ENCODE data around the gene SUPT5H. TPM values are rescaled to one million over a fixed set of nuclear protein-coding genes. Genes with fewer than 3 reads are reported as not detected.
A peak's percentile ranks its signal among the peaks of the same experiment; 100 is the strongest.

Gene SUPT5H
- total and polyA plus RNA-seq, 2 of the 13 experiments (the other 11 are each of a cell fraction or from before 2014, with no cell fraction given), result 48.2 to 51.7 TPM

DNA sequence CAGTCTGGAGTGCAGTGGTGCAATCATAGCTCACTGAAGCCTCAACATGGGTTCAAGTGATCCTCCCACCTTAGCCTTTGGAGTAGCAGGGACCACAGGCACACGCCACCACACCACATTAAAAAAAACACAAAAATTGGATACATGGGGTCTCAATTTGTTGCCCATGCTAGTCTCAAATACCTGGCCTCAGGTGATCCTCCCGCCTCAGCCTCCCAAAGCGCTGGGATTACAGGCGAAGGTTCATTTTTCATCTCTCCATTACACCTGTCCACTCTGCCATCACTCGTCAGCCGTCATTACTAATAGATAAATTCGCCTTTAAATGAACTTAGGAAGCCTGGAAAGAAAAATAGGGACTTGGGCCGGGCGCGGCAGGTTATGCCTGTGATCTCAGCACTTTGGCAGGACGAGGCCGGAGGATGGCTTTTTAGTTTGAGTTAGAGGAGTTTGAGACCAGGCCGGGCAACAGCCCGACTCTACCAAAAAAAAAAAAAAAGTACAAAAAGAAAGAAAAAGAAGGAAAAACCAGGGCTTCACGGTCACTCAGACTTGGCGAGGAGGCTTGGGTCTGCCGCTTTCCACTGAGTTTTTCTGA, 685 bp upstream of the SUPT5H start (continued):
- TF ChIP-seq, protein P1, sequence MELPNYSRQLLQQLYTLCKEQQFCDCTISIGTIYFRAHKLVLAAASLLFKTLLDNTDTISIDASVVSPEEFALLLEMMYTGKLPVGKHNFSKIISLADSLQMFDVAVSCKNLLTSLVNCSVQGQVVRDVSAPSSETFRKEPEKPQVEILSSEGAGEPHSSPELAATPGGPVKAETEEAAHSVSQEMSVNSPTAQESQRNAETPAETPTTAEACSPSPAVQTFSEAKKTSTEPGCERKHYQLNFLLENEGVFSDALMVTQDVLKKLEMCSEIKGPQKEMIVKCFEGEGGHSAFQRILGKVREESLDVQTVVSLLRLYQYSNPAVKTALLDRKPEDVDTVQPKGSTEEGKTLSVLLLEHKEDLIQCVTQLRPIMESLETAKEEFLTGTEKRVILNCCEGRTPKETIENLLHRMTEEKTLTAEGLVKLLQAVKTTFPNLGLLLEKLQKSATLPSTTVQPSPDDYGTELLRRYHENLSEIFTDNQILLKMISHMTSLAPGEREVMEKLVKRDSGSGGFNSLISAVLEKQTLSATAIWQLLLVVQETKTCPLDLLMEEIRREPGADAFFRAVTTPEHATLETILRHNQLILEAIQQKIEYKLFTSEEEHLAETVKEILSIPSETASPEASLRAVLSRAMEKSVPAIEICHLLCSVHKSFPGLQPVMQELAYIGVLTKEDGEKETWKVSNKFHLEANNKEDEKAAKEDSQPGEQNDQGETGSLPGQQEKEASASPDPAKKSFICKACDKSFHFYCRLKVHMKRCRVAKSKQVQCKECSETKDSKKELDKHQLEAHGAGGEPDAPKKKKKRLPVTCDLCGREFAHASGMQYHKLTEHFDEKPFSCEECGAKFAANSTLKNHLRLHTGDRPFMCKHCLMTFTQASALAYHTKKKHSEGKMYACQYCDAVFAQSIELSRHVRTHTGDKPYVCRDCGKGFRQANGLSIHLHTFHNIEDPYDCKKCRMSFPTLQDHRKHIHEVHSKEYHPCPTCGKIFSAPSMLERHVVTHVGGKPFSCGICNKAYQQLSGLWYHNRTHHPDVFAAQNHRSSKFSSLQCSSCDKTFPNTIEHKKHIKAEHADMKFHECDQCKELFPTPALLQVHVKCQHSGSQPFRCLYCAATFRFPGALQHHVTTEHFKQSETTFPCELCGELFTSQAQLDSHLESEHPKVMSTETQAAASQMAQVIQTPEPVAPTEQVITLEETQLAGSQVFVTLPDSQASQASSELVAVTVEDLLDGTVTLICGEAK (IDR thresholded peaks at IDR 0.05), result no peak
- TF ChIP-seq, protein P1 (CRISPR knock-in tag; IDR thresholded peaks at IDR 0.05), result 0 out of 2 replicates have a peak, but pooled peaks have one; percentile 2
- 0 out of 2 replicates have a peak, but pooled peaks have one; percentile 1 for TF ChIP-seq RFXAP (CRISPR knock-in tag; IDR thresholded peaks at IDR 0.05; ENCODE audit: borderline replicate concordance)
- TF ChIP-seq IKZF1 (IDR thresholded peaks at IDR 0.05), result no peak
- TF ChIP-seq ZNF3 (CRISPR knock-in tag; IDR thresholded peaks at IDR 0.05), result 0 out of 2 replicates have a peak, but pooled peaks have one; percentile 24
